ENCODE measurements around the gene HLCS.

- TF ChIP-seq CTCF (optimal IDR thresholded peaks at IDR 0.05 in 1 of 3, IDR thresholded peaks at IDR 0.05 in 1 of 3, conservative IDR thresholded peaks at IDR 0.05 in 1 of 3; ENCODE audit: extremely low read depth in 1 of 3, insufficient read depth in 2 of 3, low read length in 3 of 3): no peak
- no peak for TF ChIP-seq EZH2 (IDR thresholded peaks at IDR 0.05; ENCODE audit: low read length)
Observed at GRCh38 chr21:36784947-36785346, 181.5 kb downstream of the HLCS start.
